NCI-H2029 (cell line): ENCODE measurements around the gene GPR160.

Experiments used
- DNase-seq: peaks from one replicate; lab custom pipeline; 2025; lab: John Stamatoyannopoulos, UW

GPR160 gene

GRCh38 chr3:170027233-170028102, 10.3 kb upstream of the GPR160 start:
- no peak for DNase-seq

GRCh38 chr3:170033489-170033888, 4.3 kb upstream of the GPR160 start:
- no peak for DNase-seq

GRCh38 chr3:170038434-170039110, 777 bp downstream of the GPR160 start:
- peak; percentile 31 for DNase-seq

- DNase-seq = no peak
Observed at GRCh38 chr3:170040418-170040817, 2.6 kb downstream of the GPR160 start.

GRCh38 chr3:170043506-170043905, 5.7 kb downstream of the GPR160 start:
- no peak for DNase-seq

- no peak for DNase-seq
Observed at GRCh38 chr3:170044271-170044670, 6.5 kb downstream of the GPR160 start.

- DNase-seq = no peak
Observed at GRCh38 chr3:170044795-170045244, 7.0 kb downstream of the GPR160 start.

GRCh38 chr3:170046269-170047132, 8.7 kb downstream of the GPR160 start:
- DNase-seq = no peak

- DNase-seq = no peak
Observed at GRCh38 chr3:170047133-170047404, 9.3 kb downstream of the GPR160 start.

- DNase-seq = no peak
Observed at GRCh38 chr3:170049146-170050000, 11.6 kb downstream of the GPR160 start.

GRCh38 chr3:170050753-170051152, 13.0 kb downstream of the GPR160 start:
- no peak for DNase-seq

GRCh38 chr3:170052398-170052797, 14.6 kb downstream of the GPR160 start:
- DNase-seq = no peak

- no peak for DNase-seq
Observed at GRCh38 chr3:170054204-170054603, 16.4 kb downstream of the GPR160 start.

GRCh38 chr3:170055209-170055608, 17.4 kb downstream of the GPR160 start:
- no peak for DNase-seq

- DNase-seq = no peak
Observed at GRCh38 chr3:170056710-170057454, 19.1 kb downstream of the GPR160 start.

GRCh38 chr3:170057550-170057949, 19.8 kb downstream of the GPR160 start:
- DNase-seq = no peak

- no peak for DNase-seq
Observed at GRCh38 chr3:170058127-170058526, 20.3 kb downstream of the GPR160 start.

GRCh38 chr3:170059447-170059846, 21.7 kb downstream of the GPR160 start:
- no peak for DNase-seq

GRCh38 chr3:170062068-170062467, 24.3 kb downstream of the GPR160 start:
- no peak for DNase-seq

GRCh38 chr3:170062769-170063168, 25.0 kb downstream of the GPR160 start:
- no peak for DNase-seq

GRCh38 chr3:170063691-170064090, 25.9 kb downstream of the GPR160 start:
- DNase-seq = no peak
